ENCODE results near the gene ATP6V1G1.
A peak's percentile ranks its signal among the peaks of the same experiment; 100 is the strongest.
"Not testable (repeated sequence)": the region's sequence is repeated elsewhere in the genome, so short reads cannot be mapped to it uniquely, and the experiment has no call there.

ATP6V1G1 gene

GRCh38 chr9:114587345-114588202 is at the start of gene ATP6V1G1:
TSS of gene ATP6V1G1 (plus strand) at chr9:114587769. CDS start at chr9:114587839, 70 bp downstream.
- DNase-seq = peak; percentile 97

GRCh38 chr9:114538241-114538640 is 49.3 kb upstream of the ATP6V1G1 start:
- DNase-seq = peak; percentile 25

- no peak for DNase-seq
Measured at GRCh38 chr9:114539701-114540380, 47.7 kb upstream of the ATP6V1G1 start.

DNA sequence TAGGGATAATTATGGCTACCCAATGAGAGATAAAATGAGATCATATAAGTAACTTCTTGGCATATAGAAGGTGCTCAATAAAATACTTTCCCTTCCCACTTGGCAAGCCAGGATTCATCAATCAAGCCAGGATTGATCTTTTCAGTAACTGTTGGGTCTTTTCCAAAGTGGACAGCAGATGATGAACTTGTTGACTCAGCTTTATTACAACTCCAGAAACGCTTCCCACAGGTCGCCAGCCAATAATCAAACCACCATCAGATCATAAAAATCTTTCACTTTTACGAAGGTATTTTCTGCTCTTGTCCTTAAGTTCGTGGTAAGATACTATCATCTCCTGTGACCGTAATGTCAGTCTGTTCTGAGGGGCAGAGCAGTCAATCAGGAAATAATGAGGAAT is 42.5 kb upstream of the ATP6V1G1 start:
- DNase-seq = no peak

GRCh38 chr9:114546851-114547250 is 40.7 kb upstream of the ATP6V1G1 start:
- no peak for DNase-seq

DNA sequence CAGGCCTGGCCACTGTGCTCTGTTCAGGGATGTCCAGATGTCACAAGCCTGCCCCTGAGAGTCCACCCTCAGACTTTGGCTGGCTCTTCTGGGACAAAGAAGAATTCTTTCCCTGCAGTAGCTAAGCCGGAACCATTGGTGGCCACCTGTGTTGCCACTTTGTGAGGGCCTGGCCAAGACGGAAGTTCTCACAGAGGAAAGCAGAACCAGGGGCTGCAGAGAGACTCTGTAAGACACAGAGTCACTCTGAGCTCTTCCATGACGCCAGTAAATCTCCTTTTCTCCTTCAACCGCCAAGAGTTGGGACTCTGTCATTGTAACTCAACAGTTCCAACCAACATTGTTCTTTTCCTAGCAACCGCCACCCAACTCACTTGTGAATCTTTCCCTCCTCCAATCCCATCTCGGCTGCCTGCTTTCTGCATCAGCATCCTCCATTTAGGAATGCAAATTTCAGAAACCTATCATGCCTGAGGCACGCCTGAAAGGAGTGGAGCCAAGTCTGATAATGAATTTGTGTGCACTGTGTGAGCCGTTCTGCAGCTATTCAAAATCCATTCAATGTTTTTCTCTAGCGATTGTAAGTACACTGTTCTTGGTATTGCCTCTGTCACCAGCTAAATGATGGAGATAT is 37.8 kb upstream of the ATP6V1G1 start:
- DNase-seq = no peak

DNA sequence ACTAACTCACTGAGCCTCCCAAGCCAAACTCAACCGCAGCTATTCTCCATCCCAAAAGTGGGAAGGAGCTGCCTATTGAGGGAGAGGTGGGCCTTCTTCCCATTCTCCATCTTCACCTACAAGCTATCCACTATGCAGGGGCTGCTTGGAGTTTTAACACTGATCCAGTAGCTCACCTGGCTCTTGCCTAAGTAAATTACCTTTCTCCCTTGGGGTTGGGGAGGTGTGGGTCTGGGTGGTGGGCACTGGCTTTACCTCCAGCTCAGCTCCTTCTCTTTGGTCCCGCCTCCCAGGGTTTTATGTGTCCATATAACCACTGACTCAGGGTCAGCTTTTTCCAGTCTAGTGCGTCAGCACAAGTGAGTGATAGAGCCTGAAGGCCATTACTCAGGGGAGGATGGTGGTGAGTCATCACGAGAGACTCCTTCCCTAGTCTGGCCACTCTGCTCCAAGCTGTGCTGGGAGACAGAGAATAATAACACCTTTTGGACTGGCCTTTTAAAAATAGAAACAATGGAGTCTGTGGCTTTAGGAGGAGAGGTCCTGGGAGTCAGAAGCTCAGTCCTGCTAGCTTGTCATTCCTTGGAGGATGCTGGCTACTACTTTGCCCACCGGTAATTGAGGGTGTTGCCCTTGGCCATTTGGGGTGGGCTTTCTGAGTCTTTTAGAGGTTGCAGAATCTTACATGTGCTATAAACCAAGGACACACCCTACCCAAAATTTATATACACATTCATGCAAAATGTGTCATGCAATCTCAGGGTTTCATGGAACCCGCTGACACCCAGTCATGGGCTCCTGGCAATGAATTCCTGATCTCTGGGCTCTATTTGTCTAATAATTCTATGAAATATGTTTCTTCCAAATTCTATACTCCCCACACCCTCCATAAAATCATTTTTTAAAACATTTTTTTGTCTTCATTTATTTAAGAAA is 35.6 kb upstream of the ATP6V1G1 start:
- DNase-seq = no peak

DNA sequence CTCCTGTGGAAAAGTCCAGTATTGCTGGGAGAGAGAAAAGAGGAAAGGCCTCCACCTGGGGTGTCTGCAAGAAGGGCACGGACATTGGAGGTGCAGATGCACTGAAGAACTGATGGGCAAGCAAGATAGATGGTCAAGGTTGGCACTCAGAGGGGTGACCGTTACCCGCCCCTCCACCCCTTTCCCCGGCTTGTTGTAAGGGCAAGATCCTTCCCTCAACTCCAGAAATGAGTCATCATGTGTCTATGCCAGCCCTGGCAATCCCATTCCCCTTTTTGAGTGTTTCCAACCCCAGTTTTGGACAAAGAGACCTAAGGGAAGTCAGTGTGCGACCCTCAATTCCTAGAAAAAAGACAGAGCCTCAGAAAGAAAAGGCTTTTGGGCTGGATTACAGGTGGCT is 34.9 kb upstream of the ATP6V1G1 start:
- DNase-seq = no peak

GRCh38 chr9:114553202-114553601 is 34.4 kb upstream of the ATP6V1G1 start:
- DNase-seq = no peak

- no peak for DNase-seq
Measured at GRCh38 chr9:114555696-114556095, 31.9 kb upstream of the ATP6V1G1 start.

DNA sequence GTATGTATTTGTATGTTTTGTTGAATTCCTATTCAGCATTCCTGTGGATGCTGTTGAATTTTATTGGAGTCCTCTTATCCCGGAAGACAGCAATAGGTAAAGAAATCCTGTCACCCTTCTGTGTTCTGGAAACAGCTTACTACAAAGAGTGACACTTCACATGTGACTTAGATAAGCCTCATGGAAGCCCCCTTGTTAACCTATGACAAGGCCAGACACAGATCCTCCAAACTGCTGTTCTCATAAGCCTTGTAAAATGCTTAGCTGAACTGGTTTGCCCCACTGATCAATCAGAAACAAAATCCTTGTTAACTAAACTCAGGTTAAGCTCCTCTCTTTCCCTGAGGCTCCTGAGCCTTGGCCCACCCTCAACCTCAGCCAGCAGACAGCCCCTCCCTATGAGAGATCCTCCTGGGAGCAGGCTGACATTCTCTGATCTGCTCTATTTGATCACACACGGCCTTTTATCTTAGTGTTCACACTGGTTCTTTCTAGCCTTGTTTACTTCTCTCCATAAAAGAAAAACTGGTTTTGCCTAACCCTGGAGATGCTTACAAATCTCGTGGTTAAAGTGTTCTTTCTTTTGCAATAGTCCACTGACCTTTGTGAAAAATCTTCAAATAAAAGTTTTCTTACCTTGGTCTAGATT is 29.4 kb upstream of the ATP6V1G1 start:
- no peak for DNase-seq

DNA sequence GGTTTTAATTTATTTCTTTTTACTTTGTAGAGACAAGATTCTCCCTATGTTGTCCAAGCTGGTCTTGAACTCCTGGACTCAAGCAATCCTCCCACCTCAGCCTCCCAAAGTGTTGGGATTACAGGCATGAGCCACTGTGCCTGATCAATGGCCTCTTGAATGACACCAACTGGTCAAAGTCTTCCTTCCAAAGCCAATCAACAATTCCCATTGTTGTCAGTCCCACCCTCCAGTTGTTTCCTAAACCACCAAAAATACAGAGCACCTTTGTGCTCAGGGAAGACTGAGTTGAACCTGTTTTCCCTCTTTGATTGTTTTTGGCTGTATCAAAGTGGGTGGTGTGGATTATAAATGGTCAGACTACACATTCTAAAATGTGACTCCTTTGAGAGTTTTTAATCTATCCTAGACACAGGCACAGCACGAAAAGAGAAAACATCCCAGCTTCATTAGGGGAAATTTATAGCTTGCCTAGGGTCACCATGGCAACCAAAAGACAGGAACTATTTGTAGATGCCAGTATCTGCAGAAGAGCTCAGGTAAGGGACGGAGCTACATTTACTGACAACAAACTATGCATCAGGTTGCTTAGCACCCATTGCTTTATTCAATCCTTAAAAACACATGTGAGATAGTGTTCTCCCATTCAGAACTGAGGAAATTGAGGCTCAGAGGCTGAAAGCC is 27.6 kb upstream of the ATP6V1G1 start:
- DNase-seq = no peak

DNA sequence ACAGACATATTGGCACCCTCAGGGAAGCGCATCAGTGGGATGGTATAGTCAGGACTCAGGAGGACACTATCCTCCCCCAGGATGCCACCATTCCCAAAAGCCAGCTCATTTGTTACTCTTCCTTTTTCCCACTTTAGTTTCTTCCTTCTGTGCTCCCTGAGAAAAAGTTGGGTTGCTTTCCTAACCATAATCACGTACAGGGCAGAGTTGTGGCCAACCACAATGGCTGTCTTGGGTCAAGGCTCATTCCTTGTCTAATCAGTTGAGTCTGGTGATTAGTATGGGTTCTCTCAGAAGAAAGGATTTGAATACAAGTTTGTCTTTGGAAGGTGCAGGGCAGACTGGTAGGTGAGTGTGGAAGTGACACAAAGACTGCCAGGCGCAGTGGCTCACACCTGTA is 26.6 kb upstream of the ATP6V1G1 start:
- no peak for DNase-seq

DNA sequence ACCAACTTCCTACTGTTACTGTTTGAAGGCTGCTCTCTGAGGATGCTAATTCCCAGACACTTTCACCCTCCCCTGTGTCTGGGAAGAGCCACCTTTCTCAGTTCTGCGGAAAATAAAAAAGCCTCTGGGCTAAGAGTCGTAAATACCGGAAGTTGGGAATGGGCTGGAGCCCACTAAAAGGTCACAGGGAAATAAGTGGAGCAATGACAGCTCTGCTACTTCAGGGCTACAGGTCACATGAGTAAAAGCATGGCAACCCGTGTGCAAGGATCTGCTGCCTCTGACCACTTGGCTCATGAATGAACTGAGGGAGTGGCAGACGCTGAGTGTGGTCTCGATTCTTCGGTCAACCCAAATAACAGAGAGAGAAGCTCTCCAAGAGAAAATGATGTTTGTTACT is 25.8 kb upstream of the ATP6V1G1 start:
- DNase-seq = no peak

DNA sequence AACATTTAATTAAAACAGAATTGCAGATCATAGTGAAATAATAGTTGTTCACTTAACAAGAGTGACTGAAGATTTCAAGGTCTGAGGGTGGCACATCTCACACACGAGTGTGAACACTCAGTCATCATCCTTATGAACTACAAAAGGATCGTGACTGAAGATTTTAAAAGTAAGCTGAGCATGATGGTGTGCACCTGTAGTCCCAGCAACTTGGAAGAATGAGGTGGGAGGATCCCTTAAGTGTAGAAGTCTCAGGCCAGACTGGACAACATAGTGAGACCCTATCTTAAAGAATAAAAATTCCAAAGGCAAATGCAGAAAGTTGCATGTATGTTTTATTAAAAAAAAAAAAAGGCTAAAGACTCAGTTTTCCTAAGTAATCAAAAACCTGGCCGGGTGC is 22.4 kb upstream of the ATP6V1G1 start:
- DNase-seq = no peak

DNA sequence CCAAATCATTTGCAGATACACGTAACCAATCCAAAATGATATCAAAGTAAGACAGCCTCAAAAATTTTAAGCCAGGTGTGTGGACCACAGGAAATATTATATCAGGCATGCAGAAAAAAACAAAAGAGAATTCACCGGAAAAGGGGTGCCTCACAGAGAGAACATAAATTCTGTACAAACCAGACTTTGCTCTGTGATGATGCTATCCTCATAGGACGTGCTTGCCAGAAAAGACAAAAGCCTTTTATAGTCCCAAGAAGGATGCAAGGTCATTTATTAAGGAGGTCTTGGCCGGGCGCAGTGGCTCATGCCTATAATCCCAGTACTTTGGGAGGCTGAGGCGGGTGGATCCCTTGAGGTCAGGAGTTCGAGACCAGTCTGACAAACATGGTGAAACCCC is 16.8 kb upstream of the ATP6V1G1 start:
- no peak for DNase-seq

GRCh38 chr9:114571391-114571790 is 16.2 kb upstream of the ATP6V1G1 start:
- DNase-seq = no peak

DNA sequence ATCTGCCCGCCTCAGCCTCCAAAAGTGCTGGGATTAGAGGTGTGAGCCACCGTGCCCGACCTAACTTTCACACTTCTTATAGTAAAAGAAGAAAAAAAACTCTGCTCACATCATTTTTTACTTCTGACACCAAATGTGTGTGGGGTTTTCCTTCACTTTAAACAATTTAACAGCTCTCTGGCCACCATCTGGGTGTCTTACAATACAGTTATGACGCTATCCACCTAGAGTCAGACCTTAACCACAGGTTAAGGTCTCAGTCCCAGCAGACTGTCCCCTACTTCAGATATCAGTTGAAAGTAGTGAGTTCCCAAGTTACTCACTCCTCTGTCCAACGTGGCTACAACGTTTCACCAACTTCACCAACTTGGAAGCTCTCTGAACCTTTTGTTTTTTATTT is 15.4 kb upstream of the ATP6V1G1 start:
- no peak for DNase-seq

- DNase-seq = no peak
Measured at GRCh38 chr9:114574438-114574837, 13.1 kb upstream of the ATP6V1G1 start.

DNA sequence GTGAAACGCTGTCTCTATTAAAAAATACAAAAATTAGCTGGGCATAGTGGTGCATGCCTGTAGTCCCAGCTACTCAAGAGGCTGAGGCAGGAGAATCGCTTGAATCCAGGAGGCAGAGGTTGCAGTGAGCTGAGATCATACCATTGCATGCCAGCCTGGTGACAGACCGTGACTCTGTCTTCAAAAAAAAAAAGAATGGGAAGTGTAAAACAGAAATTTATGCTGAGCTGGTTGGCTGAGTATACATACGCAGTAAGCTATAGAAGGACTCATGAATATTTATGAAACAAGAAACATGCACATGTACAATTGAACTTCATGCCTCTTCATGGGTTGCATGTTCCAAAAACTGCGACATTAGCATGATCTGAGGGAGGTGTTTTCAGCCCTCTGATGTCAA is 10.8 kb upstream of the ATP6V1G1 start:
- not testable (repeated sequence) for DNase-seq

DNA sequence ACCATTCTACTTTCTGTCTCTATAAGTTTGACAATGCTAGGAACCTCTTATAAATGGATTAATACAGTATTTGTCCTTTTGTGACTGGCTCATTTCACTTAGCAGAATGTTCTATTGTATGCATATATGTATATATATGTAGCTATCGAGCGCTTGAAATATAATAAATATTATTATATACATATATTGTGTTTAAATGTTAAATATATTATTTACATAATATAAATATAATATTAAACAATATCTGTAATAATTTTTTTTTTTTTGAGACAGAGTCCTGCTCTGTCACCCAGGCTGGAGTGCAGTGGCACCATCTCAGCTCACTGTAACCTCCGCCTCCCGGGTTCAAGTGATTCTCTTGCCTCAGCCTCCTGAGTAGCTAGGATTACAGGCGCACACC is 9.4 kb upstream of the ATP6V1G1 start:
- not testable (repeated sequence) for DNase-seq
